ENCODE results near the gene GNAQ. TPM values are rescaled to one million over a fixed set of nuclear protein-coding genes. Genes with fewer than 3 reads are reported as not detected.

The GNAQ gene
- polyA plus RNA-seq, 2 donors, result 11.3 to 12.8 TPM

DNA sequence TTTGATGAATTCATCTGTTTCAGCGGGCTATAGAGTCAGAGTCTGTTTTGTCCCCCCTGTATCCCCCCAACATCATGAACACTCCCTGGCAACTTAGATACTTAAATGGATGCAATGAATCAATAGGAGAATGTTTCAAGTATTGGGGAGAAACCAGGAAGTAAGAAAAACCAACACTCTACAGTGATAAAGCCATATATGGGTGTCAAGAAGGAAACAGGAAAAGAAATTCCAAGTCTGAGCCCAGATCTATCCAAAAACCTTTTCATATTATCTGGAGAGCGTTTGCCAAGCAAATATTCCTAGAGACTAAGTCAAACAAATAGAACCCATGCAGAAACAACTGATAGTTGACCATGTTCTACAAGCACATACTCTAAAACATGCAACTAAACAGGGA, 2.3 kb upstream of the GNAQ start:
- Histone ChIP-seq H3K4me1 (ENCODE audit: control insufficient read depth in 2 of 2, insufficient read depth in 2 of 2, low read length in 1 of 2) (no peaks in the 10 kb centered on the region), H3K27ac (ENCODE audit: low read depth in 2 of 2, low read length in 1 of 2) (no peak overlapping the region), H3K9me3 (ENCODE audit: control insufficient read depth in 2 of 2, insufficient read depth in 1 of 2, low read depth in 1 of 2, low read length in 1 of 2) (no peaks in the 10 kb centered on the region), H3K4me3 (ENCODE audit: low read depth in 1 of 2, low read length in 2 of 2) (no peak overlapping the region), H3K36me3 (ENCODE audit: control insufficient read depth in 2 of 2, insufficient read depth in 2 of 2, low read length in 1 of 2) (no peaks in the 10 kb centered on the region), H3K27me3 (ENCODE audit: control insufficient read depth in 1 of 2, insufficient read depth in 2 of 2, low read length in 2 of 2) (no peaks in the 10 kb centered on the region)
- WGBS, 2 donors, result 68 to 75% methylated on average over 2 of the region's 2 CpGs

DNA sequence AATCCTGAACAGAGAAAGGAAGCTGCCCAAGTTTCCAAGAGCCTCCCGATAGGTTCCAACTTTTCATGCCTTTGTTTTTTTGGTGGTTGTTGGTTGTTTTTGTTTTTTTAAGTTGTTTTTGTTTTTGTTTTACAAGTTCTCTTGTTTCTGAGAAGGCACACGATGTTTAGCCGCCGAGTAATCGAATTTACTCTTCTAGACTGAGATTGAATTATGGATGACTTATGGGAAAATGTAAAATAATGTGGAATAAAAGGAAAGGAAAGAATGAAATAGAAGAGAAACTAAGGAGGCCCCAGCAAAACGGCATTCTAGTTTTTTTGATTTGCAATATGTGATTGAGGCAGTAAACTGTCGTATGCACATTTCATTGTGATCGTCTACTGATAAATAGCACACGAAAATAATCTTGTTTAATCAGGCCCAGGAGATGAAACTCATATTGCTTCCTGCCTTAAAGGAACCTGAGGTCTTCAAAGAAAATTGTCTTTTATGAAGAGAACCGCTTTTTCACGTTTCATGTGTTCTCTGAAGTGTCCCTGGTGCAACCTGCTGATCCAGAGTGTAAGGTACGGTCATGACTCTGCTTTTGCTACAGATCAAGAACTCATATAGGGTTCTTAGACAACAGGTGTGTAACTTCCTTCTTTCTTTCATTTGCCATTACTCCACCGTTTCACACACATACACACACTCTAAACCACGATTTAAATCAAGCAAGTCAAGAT, 1.3 kb upstream of the GNAQ start:
- Histone ChIP-seq H3K4me3 (ENCODE audit: low read depth in 1 of 2, low read length in 2 of 2) (peak overlapping the region; percentile 89 to 92), H3K27me3 (ENCODE audit: control insufficient read depth in 1 of 2, insufficient read depth in 2 of 2, low read length in 2 of 2) (no peaks in the 10 kb centered on the region), H3K9me3 (ENCODE audit: control insufficient read depth in 2 of 2, insufficient read depth in 1 of 2, low read depth in 1 of 2, low read length in 1 of 2) (no peaks in the 10 kb centered on the region), H3K4me1 (ENCODE audit: control insufficient read depth in 2 of 2, insufficient read depth in 2 of 2, low read length in 1 of 2) (no peaks in the 10 kb centered on the region), H3K36me3 (ENCODE audit: control insufficient read depth in 2 of 2, insufficient read depth in 2 of 2, low read length in 1 of 2) (no peaks in the 10 kb centered on the region), H3K27ac (ENCODE audit: low read depth in 2 of 2, low read length in 1 of 2) (peak overlapping the region; percentile 95 to 97)
- WGBS, 2 donors, result 27 to 38% methylated on average over 14 of the region's 14 CpGs

DNA sequence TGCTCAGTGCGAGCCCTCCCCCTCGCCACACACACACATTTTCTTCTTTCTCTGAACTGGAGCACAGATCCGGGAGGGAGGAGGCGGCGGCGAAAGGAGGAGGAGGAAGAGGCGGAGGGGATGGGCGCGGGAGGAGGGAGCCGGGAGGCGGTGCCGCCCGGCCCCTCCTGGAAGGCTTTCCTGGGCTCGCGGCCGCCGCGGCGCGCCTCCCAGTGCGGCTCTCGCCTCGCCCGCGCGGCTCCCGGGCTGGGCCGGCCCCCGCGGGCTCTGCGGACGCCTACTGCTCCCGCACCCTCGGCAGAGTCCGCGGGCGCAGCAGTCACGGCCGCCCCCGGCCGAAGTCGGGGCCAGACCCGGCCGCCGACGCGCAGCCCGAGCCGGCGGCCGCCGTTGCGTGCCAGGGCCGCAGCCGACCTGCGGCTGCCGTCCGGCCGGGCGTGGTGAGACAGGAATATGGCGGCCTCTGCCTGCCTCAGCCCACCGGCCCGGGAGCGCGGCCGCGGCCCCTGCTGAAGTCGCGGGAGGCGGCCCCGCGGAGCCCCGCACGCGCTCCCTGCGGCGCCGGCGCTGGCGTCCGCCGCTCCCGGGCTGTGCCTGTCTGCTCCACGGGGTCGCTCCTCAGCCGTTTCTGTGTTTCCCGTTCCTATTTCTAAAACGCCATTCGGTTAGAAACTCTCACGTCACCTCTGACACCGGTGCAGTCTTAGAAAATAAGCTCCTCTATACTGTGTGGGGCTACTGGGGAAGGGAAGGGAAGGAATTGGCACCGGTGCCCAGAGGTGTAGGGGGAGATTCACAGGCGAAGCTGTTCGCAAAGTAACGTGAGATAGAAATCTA, 500 bp upstream of the GNAQ start:
- H3K4me3 ChIP-seq (ENCODE audit: low read depth in 1 of 2, low read length in 2 of 2), result peak overlapping the region; percentile 89 to 92
- no peaks in the 10 kb centered on the region for H3K36me3 ChIP-seq (ENCODE audit: control insufficient read depth in 2 of 2, insufficient read depth in 2 of 2, low read length in 1 of 2)
- peak overlapping the region; percentile 95 to 97 for H3K27ac ChIP-seq (ENCODE audit: low read depth in 2 of 2, low read length in 1 of 2)
- 0% methylated on average over 78 to 95 of the region's 95 CpGs for WGBS, 2 donors
- H3K4me1 ChIP-seq (ENCODE audit: control insufficient read depth in 2 of 2, insufficient read depth in 2 of 2, low read length in 1 of 2), result no peaks in the 10 kb centered on the region
- H3K9me3 ChIP-seq (ENCODE audit: control insufficient read depth in 2 of 2, insufficient read depth in 1 of 2, low read depth in 1 of 2, low read length in 1 of 2), result no peaks in the 10 kb centered on the region
- H3K27me3 ChIP-seq (ENCODE audit: control insufficient read depth in 1 of 2, insufficient read depth in 2 of 2, low read length in 2 of 2), result no peaks in the 10 kb centered on the region

DNA sequence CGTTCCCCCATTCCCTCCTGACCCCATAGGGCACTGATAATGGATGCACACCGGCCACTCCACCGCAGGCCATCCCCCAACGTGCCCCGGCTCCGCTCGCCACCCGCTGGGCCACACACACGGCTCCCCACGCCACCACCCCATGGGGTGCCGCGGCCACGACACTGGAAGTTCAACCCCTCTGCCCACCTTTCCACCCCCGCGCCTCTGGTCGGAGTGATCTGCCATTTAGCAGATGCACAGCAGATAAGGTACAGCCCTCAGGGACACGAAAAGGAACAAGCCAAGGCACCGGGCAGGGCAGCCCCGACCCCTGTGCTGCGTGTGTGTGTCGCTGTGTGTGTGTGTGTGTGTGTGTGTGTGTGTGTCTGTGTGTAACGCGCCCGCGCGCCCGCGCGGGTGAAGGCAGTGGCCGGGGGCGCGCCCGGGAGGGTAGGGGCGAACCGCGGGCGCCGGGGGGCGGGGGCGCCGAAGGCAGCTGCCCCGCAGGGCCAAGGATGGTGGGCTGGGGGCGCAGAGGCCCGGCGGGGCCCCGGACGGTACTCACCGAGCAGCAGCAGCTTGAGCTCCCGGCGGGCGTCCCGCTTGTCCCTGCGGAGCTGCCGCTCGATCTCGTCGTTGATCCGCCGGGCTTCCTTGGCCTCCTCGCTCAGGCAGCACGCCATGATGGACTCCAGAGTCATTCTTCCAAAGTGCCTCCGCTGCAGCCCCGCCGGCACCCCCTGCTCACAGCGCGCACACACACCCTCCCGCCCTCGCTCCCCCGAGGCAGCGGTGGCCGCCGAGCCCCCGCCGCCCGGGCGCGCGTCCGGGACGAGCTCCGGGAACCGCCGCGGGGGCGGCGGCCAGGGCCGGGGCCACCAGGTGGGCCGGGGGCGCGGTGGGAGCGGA, 813 bp downstream of the GNAQ start:
- peak overlapping the region; percentile 89 to 92 for H3K4me3 ChIP-seq (ENCODE audit: low read depth in 1 of 2, low read length in 2 of 2)
- 1% methylated on average over 49 to 91 of the region's 91 CpGs for WGBS, 2 donors
- peak overlapping the region; percentile 95 to 97 for H3K27ac ChIP-seq (ENCODE audit: low read depth in 2 of 2, low read length in 1 of 2)
- H3K4me1 ChIP-seq (ENCODE audit: control insufficient read depth in 2 of 2, insufficient read depth in 2 of 2, low read length in 1 of 2), result no peaks in the 10 kb centered on the region
- H3K36me3 ChIP-seq (ENCODE audit: control insufficient read depth in 2 of 2, insufficient read depth in 2 of 2, low read length in 1 of 2), result no peaks in the 10 kb centered on the region
- no peaks in the 10 kb centered on the region for H3K9me3 ChIP-seq (ENCODE audit: control insufficient read depth in 2 of 2, insufficient read depth in 1 of 2, low read depth in 1 of 2, low read length in 1 of 2)
- no peaks in the 10 kb centered on the region for H3K27me3 ChIP-seq (ENCODE audit: control insufficient read depth in 1 of 2, insufficient read depth in 2 of 2, low read length in 2 of 2)

DNA sequence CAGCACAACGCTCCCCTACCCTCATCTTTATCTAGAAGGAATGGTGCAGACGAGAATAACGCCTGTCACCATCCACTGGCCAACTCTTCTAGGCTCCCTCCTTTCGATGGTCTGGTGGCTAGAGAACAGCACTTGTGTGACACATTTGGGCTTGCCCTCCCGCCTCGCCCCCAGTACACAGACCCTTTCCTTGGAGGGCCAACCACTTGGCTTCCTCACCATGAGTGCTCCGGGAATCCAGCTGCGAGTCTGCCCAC, 1.4 kb downstream of the GNAQ start:
- Histone ChIP-seq H3K9me3 (ENCODE audit: control insufficient read depth in 2 of 2, insufficient read depth in 1 of 2, low read depth in 1 of 2, low read length in 1 of 2) (no peaks in the 10 kb centered on the region), H3K4me3 (ENCODE audit: low read depth in 1 of 2, low read length in 2 of 2) (peak overlapping the region; percentile 89 to 92), H3K27ac (ENCODE audit: low read depth in 2 of 2, low read length in 1 of 2) (peak overlapping the region; percentile 95 to 97), H3K4me1 (ENCODE audit: control insufficient read depth in 2 of 2, insufficient read depth in 2 of 2, low read length in 1 of 2) (no peaks in the 10 kb centered on the region), H3K27me3 (ENCODE audit: control insufficient read depth in 1 of 2, insufficient read depth in 2 of 2, low read length in 2 of 2) (no peaks in the 10 kb centered on the region), H3K36me3 (ENCODE audit: control insufficient read depth in 2 of 2, insufficient read depth in 2 of 2, low read length in 1 of 2) (no peaks in the 10 kb centered on the region)
- WGBS, 2 donors, result 2 to 5% methylated on average over 8 of the region's 8 CpGs

DNA sequence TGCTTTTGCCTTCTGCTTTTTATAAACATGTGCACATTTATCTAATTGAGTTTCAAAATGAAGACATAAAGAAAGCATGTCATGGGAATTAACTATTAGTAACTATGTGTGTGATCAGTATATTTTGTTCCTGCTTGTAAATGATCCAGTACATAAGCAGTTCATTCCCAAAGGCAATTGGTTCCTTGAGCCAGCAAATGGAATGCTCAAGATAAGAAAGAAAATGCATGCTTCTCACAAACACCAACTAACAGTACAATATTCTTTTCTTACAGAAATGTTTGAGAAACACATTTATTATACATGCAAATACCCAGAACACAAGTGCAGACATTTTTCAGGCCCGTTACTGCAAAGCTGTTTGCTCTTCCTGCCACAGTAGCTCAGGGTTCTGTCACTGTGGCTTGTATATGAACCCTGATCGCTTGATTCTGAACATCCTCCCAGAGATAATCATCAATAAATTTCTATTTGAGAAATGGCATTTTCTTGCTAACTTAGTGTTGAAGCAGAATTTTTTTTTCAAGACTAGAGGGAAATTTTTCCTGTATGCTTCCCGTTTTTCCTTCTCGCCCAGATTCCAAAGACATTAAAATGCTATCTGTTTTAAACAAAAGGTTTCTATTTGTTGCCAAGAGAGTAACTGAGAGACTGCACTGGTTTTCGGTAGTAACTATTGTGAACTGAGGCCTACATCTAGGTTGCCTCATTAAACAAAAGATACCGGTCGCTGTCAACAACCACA, 1.9 kb downstream of the GNAQ start:
- H3K27me3 ChIP-seq (ENCODE audit: control insufficient read depth in 1 of 2, insufficient read depth in 2 of 2, low read length in 2 of 2), result no peaks in the 10 kb centered on the region
- peak overlapping the region; percentile 89 to 92 for H3K4me3 ChIP-seq (ENCODE audit: low read depth in 1 of 2, low read length in 2 of 2)
- H3K4me1 ChIP-seq (ENCODE audit: control insufficient read depth in 2 of 2, insufficient read depth in 2 of 2, low read length in 1 of 2), result no peaks in the 10 kb centered on the region
- 6 to 7% methylated on average over 7 of the region's 7 CpGs for WGBS, 2 donors
- H3K36me3 ChIP-seq (ENCODE audit: control insufficient read depth in 2 of 2, insufficient read depth in 2 of 2, low read length in 1 of 2), result no peaks in the 10 kb centered on the region
- no peaks in the 10 kb centered on the region for H3K9me3 ChIP-seq (ENCODE audit: control insufficient read depth in 2 of 2, insufficient read depth in 1 of 2, low read depth in 1 of 2, low read length in 1 of 2)
- peak overlapping the region; percentile 95 to 97 for H3K27ac ChIP-seq (ENCODE audit: low read depth in 2 of 2, low read length in 1 of 2)

DNA sequence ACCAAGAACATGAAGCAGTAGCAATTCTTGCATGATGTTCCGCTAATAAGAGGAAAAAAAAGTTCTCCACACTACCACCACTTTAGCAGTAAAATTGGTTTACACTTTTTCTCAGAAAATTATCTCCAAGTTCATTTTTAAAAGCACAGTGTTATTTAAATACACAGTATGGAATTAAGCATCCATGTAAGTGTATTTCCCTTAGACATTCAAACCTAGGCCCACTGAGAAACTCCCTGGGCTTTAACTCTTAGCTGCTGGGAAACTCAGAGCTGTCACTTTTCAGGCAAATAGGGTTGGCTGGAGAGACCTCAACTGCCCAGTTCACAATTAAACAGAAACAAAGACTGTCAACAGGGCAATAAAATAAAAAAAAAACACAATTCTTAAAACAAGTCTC, 2.7 kb downstream of the GNAQ start:
- Histone ChIP-seq H3K36me3 (ENCODE audit: control insufficient read depth in 2 of 2, insufficient read depth in 2 of 2, low read length in 1 of 2) (no peaks in the 10 kb centered on the region), H3K27ac (ENCODE audit: low read depth in 2 of 2, low read length in 1 of 2) (no peak overlapping the region), H3K9me3 (ENCODE audit: control insufficient read depth in 2 of 2, insufficient read depth in 1 of 2, low read depth in 1 of 2, low read length in 1 of 2) (no peaks in the 10 kb centered on the region), H3K4me3 (ENCODE audit: low read depth in 1 of 2, low read length in 2 of 2) (peak overlapping the region in 1 of 2 donors; percentile 92), H3K27me3 (ENCODE audit: control insufficient read depth in 1 of 2, insufficient read depth in 2 of 2, low read length in 2 of 2) (no peaks in the 10 kb centered on the region), H3K4me1 (ENCODE audit: control insufficient read depth in 2 of 2, insufficient read depth in 2 of 2, low read length in 1 of 2) (no peaks in the 10 kb centered on the region)
- 65 to 76% methylated on average over 1 of the region's 1 CpG for WGBS, 2 donors

DNA sequence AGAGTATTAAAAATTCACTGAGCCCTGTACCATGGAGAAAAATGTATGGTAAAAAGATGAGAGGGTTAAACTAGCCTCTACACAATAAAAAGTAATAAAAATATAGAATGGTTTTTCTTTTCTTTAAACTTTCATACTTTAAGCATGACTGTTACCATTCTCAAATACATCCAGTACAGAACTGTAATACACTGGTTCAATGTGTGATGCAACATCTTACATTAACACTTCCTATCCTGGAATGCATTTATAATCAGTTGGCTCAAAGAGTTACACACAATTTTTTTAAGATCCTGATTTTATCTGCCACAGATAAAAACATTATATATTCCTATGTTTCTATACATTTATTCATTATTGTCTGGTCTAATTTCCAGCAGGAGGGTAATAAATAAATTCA, 4.7 kb downstream of the GNAQ start:
- H3K36me3 ChIP-seq (ENCODE audit: control insufficient read depth in 2 of 2, insufficient read depth in 2 of 2, low read length in 1 of 2), result no peaks in the 10 kb centered on the region
- no peaks in the 10 kb centered on the region for H3K27me3 ChIP-seq (ENCODE audit: control insufficient read depth in 1 of 2, insufficient read depth in 2 of 2, low read length in 2 of 2)
- peaks cover 0 to 1% of the 10 kb centered on the region in 2 donors for H3K4me1 ChIP-seq (ENCODE audit: control insufficient read depth in 2 of 2, insufficient read depth in 2 of 2, low read length in 1 of 2)
- no peak overlapping the region for H3K4me3 ChIP-seq (ENCODE audit: low read depth in 1 of 2, low read length in 2 of 2)
- no peaks in the 10 kb centered on the region for H3K9me3 ChIP-seq (ENCODE audit: control insufficient read depth in 2 of 2, insufficient read depth in 1 of 2, low read depth in 1 of 2, low read length in 1 of 2)
- no peak overlapping the region for H3K27ac ChIP-seq (ENCODE audit: low read depth in 2 of 2, low read length in 1 of 2)

DNA sequence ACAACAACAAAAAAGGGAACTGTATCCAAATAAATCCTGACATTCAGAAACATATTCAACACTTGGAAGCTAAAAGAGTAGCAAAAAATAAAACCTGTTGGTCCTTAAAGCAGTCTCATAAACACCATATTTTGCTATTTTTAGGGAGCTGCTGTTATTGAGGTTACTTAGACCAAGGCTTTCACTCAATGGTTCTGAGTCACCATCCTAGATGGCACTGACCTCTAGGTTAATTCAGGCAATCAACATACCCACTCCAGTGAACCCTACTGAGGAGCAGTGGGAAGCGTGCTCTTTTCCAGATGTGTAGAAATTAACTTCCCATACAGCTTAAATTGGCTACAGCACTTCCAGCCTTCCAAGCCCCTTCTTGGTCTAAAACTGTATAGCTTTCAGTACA, 5.2 kb downstream of the GNAQ start:
- H3K4me3 ChIP-seq (ENCODE audit: low read depth in 1 of 2, low read length in 2 of 2), result no peak overlapping the region
- H3K36me3 ChIP-seq (ENCODE audit: control insufficient read depth in 2 of 2, insufficient read depth in 2 of 2, low read length in 1 of 2), result no peaks in the 10 kb centered on the region
- H3K9me3 ChIP-seq (ENCODE audit: control insufficient read depth in 2 of 2, insufficient read depth in 1 of 2, low read depth in 1 of 2, low read length in 1 of 2), result no peaks in the 10 kb centered on the region
- peaks cover 0 to 3% of the 10 kb centered on the region in 2 donors for H3K4me1 ChIP-seq (ENCODE audit: control insufficient read depth in 2 of 2, insufficient read depth in 2 of 2, low read length in 1 of 2)
- H3K27me3 ChIP-seq (ENCODE audit: control insufficient read depth in 1 of 2, insufficient read depth in 2 of 2, low read length in 2 of 2), result no peaks in the 10 kb centered on the region
- 67 to 89% methylated on average over 1 of the region's 1 CpG for WGBS, 2 donors
- no peak overlapping the region for H3K27ac ChIP-seq (ENCODE audit: low read depth in 2 of 2, low read length in 1 of 2)
